ENCODE data around the gene EPN2.

GRCh38 chr17:19383681-19384470 lies 146.7 kb downstream of the EPN2 start:
- no peak for TF ChIP-seq EZH2 (IDR thresholded peaks at IDR 0.05; ENCODE audit: low read length, missing control alignments)
- no peak for TF ChIP-seq CTCF (conservative IDR thresholded peaks at IDR 0.05 in 1 of 2, IDR thresholded peaks at IDR 0.05 in 1 of 2; ENCODE audit: low read depth in 1 of 2, low read length in 2 of 2)
